Measurements from ENCODE around the gene KCTD19. TPM values are rescaled to one million over a fixed set of nuclear protein-coding genes. Genes with fewer than 3 reads are reported as not detected.

KCTD19 gene
- total RNA-seq, 2 experiments from 2014 or later = not detected

DNA sequence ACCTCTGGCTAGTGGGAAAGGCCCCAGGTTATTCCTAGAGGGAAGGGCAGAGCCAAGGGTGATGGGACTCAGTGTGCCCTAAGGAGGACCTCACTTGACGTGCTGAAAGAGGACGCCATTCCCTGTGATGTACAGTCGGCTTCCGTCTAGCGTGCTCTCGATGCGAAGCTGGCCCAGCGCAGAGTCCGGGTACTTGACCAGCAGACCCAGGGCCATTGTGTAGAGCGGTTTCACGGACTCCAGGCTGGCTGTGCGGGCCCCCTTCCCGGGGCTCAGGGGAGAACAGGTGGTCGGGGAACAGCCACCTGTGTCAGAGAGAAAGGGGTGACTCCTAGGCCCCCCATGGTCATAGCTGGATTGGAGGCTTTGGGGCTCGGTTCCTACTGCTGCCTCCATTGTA, 27.3 kb downstream of the KCTD19 start:
- no peak for ATAC-seq (ENCODE audit: poor library complexity)
- CTCF ChIA-PET = no interaction called here

GRCh38 chr16:67298277-67298676, 28.3 kb downstream of the KCTD19 start:
- no peaks in the 10 kb centered on the region for H3K4me1 ChIP-seq (ENCODE audit: insufficient read depth, low read length)
- no peak overlapping the region for H3K27ac ChIP-seq (ENCODE audit: low read depth in 1 of 2, low read length in 2 of 2)
- intact Hi-C loops (cut with DNase I, micrococcal nuclease) = no loop called here
- no peak overlapping the region for H3K4me3 ChIP-seq (ENCODE audit: low read length)
- DNase-seq (no peak), ATAC-seq (ENCODE audit: poor library complexity) (no peak)
- CTCF ChIA-PET = no interaction called here
- Mint-ChIP-seq H3K27me3 (peaks cover 4% of the 10 kb centered on the region), H3K4me1 (ENCODE audit: low read depth) (no peaks in the 10 kb centered on the region), H3K9me3 (no peaks in the 10 kb centered on the region), H3K36me3 (ENCODE audit: low read depth) (no peaks in the 10 kb centered on the region), H3K27ac (no peak overlapping the region), H3K4me3 (no peak overlapping the region)
- TF ChIP-seq CTCF (IDR thresholded peaks at IDR 0.05) = no peak
- H3K36me3 ChIP-seq (ENCODE audit: insufficient read depth, low read length) = no peaks in the 10 kb centered on the region
- POLR2A ChIA-PET = no interaction called here
- no peaks in the 10 kb centered on the region for H3K9me3 ChIP-seq (ENCODE audit: control insufficient read depth in 1 of 2, insufficient read depth in 1 of 2, low read length in 2 of 2)
- peaks cover 0 to 5% of the 10 kb centered on the region in 2 experiments for H3K27me3 ChIP-seq (ENCODE audit: control insufficient read depth in 1 of 2, insufficient read depth in 2 of 2, low read length in 2 of 2)

More for the DNA sequence above, 27.3 kb downstream of the KCTD19 start:
- POLR2A ChIA-PET = no interaction called here
- H3K36me3 Mint-ChIP-seq (ENCODE audit: low read depth) = no peaks in the 10 kb centered on the region
- Histone ChIP-seq H3K27ac (ENCODE audit: low read depth in 1 of 2, low read length in 2 of 2) (no peak overlapping the region), H3K27me3 (ENCODE audit: control insufficient read depth in 1 of 2, insufficient read depth in 2 of 2, low read length in 2 of 2) (peaks cover 0 to 5% of the 10 kb centered on the region in 2 experiments), H3K4me3 (ENCODE audit: low read length) (no peak overlapping the region), H3K36me3 (ENCODE audit: insufficient read depth, low read length) (no peaks in the 10 kb centered on the region), H3K4me1 (ENCODE audit: insufficient read depth, low read length) (no peaks in the 10 kb centered on the region), H3K9me3 (ENCODE audit: control insufficient read depth in 1 of 2, insufficient read depth in 1 of 2, low read length in 2 of 2) (no peaks in the 10 kb centered on the region)
- H3K4me3 Mint-ChIP-seq = no peak overlapping the region
- H3K27me3 Mint-ChIP-seq = peaks cover 4% of the 10 kb centered on the region
- no peaks in the 10 kb centered on the region for H3K9me3 Mint-ChIP-seq
- TF ChIP-seq CTCF (IDR thresholded peaks at IDR 0.05) = no peak
- no peak overlapping the region for H3K27ac Mint-ChIP-seq
- intact Hi-C loops (cut with DNase I, micrococcal nuclease) = no loop called here
- no peaks in the 10 kb centered on the region for H3K4me1 Mint-ChIP-seq (ENCODE audit: low read depth)
- no peak for DNase-seq

- ChIA-PET POLR2A (no interaction called here), CTCF (no interaction called here)
- Mint-ChIP-seq H3K36me3 (ENCODE audit: low read depth) (no peaks in the 10 kb centered on the region), H3K4me3 (no peak overlapping the region), H3K4me1 (ENCODE audit: low read depth) (no peaks in the 10 kb centered on the region), H3K27me3 (peaks cover 4% of the 10 kb centered on the region), H3K9me3 (no peaks in the 10 kb centered on the region), H3K27ac (no peak overlapping the region)
- intact Hi-C loops (cut with DNase I, micrococcal nuclease) = no loop called here
- no peak overlapping the region for H3K27ac ChIP-seq (ENCODE audit: low read depth in 1 of 2, low read length in 2 of 2)
- no peak for TF ChIP-seq CTCF (IDR thresholded peaks at IDR 0.05)
- no peaks in the 10 kb centered on the region for H3K4me1 ChIP-seq (ENCODE audit: insufficient read depth, low read length)
- H3K27me3 ChIP-seq (ENCODE audit: control insufficient read depth in 1 of 2, insufficient read depth in 2 of 2, low read length in 2 of 2) = peaks cover 0 to 5% of the 10 kb centered on the region in 2 experiments
- no peaks in the 10 kb centered on the region for H3K9me3 ChIP-seq (ENCODE audit: control insufficient read depth in 1 of 2, insufficient read depth in 1 of 2, low read length in 2 of 2)
- H3K4me3 ChIP-seq (ENCODE audit: low read length) = no peak overlapping the region
- H3K36me3 ChIP-seq (ENCODE audit: insufficient read depth, low read length) = no peaks in the 10 kb centered on the region
- DNase-seq = no peak
- ATAC-seq (ENCODE audit: poor library complexity) = no peak
Observed at GRCh38 chr16:67296420-67296819, 30.1 kb downstream of the KCTD19 start.

Measured in CD4-positive, alpha-beta T cell (primary cell).